Measurements from ENCODE around the gene LGI4. TPM values are rescaled to one million over a fixed set of nuclear protein-coding genes. Genes with fewer than 3 reads are reported as not detected.
"Not testable (repeated sequence)": the region's sequence is repeated elsewhere in the genome, so short reads cannot be mapped to it uniquely, and the experiment has no call there.

LGI4 gene
- polyA plus RNA-seq, 12 donors, result 8.0 to 14.6 (median 12.0) TPM; not detected in 1

DNA sequence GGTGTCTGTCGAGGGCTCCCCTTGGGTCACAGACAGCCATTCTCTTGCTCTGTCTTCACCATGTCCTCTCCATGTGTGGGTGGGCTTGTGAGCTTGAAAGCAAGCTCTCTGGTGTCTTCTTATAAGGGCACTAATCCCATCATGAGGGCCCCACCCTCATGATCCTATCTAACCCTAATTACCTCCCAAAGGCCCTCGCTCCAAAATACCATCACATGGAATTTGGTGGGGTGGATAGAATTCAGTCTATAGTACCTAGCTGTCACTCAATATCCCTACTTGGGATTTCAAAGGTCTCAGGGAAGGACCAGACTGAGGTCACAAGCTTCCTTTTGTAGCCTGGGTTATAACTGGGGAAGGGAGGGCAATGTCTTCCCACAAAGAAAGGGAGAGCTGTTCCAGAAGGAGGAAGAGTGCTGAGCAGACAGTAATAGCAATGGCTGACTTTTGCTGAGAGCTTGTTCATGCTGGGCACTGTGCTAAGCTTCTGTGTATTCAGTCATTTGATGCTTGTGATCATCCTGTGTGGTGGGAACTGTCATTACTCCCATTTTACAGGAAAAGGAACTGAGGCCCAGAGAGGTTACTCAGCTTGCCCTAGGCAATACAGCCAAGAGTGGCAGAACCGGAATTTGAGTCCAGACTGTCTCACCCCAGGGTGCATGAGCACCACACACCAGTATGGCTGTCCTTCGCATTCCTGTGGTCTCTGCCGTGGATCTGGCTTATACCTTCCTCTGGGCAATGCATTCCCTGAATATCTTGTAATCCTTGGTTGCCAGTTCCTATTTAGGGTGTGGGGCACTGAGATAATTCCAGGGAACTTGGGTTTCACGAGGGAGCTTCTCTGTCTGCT lies 27.8 kb upstream of the LGI4 start:
- no peak for DNase-seq

DNA sequence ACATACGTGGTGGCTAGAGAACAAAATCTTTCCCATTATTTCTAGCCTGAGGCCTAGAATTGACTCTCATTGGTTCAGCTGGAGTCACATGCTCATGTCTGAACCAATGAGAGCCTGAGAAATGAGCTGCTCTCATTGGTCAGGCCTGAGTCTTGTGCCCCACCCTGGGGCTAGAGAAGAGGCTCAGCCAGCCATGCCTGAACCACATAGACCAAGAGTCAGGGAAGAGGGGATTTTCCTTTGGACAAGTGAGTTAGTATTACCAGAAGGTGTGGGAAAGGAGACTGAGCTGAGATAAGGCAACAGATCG lies 26.5 kb upstream of the LGI4 start:
- no peak for DNase-seq

GRCh38 chr19:35160629-35161433 lies 26.0 kb upstream of the LGI4 start:
- no peak for DNase-seq

- DNase-seq, result no peak
These were observed 24.7 kb upstream of the LGI4 start for GRCh38 chr19:35159606-35160005.

GRCh38 chr19:35157431-35157830 lies 22.6 kb upstream of the LGI4 start:
- no peak for DNase-seq

DNA sequence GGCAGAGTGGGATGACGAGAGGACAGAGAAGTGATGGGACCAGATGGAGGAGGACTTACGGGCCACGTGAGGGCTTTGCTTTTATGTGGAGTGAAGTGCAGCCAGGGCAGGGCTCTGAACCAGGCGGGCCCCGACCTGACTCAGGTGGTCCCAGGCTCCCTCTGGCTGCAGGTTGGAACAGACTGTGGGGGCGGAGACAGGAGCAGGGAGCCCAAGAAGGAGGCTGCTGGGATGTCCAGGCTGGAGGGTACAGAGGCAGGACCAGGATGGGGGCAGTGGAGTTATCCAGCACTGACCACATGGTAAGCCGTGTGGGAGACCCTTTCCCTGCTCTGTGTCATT lies 21.8 kb upstream of the LGI4 start:
- no peak for DNase-seq

- no peak for DNase-seq
These were observed 21.3 kb upstream of the LGI4 start for GRCh38 chr19:35155981-35156672.

DNA sequence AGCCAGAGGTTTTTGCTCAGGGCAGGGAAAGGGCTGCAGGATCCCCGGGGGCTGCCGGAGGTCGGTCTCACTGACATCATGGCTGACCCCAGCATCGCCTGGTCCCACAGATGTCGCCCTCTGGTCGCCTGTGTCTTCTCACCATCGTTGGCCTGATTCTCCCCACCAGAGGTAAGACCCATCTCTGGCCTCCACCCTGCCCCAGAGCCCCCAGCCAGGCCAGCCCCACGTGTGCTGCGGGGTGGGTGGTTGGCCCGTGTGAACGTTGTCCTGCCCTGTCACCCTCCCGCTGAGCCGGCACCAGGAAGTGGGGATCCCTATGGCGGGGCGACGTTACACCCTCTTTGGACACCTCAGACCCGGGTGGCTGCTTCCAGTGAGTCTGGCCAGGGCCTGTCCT lies 20.6 kb upstream of the LGI4 start:
- DNase-seq, result no peak

GRCh38 chr19:35154525-35155406 lies 19.9 kb upstream of the LGI4 start, which contains the start of gene FXYD5:
TSS of gene FXYD5 (plus strand) at chr19:35154735. CDS start at chr19:35155551, 816 bp downstream.
- DNase-seq, result peak; percentile 45

DNA sequence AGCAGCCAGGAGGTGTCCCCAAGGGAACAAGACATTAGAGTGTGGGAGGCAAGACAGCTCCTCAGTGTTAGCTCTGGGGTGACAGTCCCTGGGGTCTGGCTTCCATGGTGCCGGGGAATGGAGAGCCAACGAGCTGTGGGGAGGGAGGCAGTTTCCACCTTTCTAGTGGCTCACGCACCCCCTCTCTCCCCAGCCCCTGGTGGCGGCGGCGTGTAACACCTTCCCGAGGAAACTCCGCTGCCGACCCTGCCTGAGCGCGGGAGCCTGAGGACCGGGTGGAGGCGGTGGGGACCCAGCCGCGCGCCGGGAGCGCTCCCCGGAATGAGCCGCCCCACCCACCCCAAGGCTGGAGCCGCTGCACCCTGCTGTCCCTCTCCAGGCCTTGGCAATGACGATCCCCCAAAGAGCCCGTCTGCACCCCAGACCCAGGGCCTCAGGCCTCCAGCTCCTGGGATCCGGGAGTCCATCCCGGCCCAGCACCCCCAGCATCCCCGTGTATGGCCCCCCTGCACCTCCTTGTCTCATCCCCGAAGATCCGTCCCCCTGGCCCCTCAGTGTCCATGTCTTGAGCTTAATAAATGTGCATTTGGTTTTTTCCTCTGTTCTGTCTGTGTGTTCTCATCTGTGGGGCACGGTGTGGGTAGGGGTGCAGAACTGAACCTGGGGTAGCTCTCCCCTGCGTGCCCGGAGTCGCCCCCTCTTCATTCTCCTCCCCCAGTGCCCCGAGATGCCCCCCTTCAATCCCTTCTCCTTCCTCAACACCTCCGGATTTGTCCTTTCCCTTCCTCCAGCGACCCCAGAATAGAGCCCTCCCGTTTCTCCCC lies 19.1 kb upstream of the LGI4 start:
- no peak for DNase-seq

DNA sequence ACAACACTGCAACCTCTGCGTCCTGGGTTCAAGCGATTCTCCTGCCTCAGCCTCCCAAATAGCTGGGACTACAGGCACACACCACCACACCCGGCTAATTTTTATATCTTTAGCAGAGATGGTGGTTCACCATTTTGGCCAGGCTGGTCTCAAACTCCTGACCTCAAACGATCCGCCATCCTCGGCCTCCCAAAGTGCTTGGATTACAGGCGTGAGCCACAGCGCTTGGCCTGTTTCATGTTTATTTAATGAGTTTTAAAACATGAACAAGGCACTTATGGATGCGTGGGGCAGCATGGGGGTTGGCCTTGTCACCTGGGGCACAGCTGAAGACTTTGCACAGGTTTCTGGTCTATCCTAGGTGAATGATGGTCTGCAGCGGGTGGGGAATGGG lies 18.3 kb upstream of the LGI4 start:
- DNase-seq, result not testable (repeated sequence)

GRCh38 chr19:35151273-35152065 lies 16.6 kb upstream of the LGI4 start:
- DNase-seq, result no peak

- no peak for DNase-seq
These were observed 15.6 kb upstream of the LGI4 start for GRCh38 chr19:35150445-35150844.

- DNase-seq, result no peak
These were observed 14.6 kb upstream of the LGI4 start for GRCh38 chr19:35149463-35149862.

- DNase-seq, result no peak
These were observed 12.0 kb upstream of the LGI4 start for GRCh38 chr19:35146746-35147459.

DNA sequence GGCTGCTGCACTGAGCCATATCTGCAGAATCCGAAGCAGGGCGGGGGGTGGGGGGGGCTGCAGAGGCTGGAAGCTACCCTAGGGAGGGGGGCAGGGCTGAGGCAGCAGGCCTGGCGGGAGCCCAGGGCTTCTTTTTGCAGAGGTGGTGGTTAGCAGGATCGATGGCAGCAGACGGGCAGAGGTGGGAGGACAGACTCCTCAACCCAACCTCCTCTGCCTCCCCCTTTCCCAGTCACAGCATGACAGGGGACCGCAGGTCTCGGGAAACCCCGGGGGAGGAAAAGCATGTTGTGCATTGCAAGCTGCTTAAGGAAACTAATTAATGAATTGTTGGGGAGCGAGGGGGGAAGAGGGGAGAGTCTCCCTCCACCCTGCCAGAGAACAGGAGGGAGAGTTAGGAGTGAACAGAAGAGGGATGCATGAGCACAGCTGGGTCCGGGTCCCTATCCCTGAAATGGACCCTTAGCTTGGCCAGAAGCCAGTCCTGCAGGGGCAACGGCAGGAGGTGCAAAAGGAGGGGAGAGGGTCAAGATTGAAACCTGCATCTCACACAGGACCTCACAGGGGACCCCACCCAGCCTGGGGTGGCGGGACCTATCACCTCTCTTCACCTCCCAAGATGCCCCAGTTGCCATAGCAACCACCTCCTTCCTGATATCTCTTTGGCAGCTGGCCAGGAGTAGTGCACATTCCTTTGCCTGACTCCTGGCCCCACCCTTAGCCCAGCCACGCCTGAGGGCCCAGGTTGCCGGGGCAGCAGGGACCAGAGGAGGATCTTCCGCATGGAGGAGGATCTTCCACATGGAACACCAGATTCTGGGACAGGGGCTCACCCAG lies 10.0 kb upstream of the LGI4 start:
- no peak for DNase-seq

DNA sequence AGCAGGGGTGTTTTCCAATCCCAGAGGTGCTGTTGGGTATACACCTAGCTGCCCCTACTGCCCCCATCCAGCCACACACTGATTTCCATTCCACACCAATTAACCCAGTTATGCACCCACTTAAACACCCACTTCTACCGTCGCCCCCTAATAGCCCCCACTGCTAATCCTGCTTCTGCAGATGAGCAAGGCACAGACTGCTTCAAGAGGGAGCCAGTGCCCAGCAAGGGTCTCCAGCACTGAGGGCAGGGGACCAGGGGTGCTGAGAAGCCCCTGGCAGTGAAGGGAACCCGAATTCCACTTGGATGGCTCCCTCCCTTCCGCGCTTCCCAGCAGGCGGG lies 9.4 kb upstream of the LGI4 start:
- no peak for DNase-seq

DNA sequence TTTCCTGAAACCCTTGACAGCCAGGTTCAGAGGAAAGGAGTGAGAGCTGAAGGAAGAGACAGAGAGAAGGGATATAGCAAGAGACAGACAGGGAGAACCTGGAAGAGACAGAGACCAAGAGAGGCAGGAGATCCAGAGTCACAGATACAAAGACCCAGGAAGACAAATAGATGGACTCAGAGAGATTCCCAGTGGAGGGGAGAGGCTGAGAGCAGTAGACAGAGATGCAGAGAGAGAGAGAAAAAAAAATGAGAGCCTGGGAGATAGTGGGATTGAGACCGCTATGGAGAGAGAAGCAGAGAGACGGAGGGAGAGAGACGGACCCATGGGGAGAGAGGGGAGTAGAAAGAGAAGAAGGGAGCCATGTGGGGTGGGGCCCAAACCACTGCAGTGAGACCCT lies 9.0 kb upstream of the LGI4 start:
- no peak for DNase-seq

Measured in muscle of arm (tissue), 12 donors.